GM23338 (cell line): Measurements from ENCODE around the gene KCNE5. TPM values are rescaled to one million over a fixed set of nuclear protein-coding genes. Genes with fewer than 3 reads are reported as not detected.

Source experiments
- ATAC-seq: fragments of 200-7000 bp; cut with Tn5 transposase; 3 replicates; pipeline ENCODE4 v1.9.1; 2020
- DNase-seq: peaks from one replicate; pipeline ENCODE4 v3.0.0-alpha.2; 2015; ENCODE audit warnings: low spot score
- H2AFZ ChIP-seq: fragments of 200-600 bp; sonication (generic); 2 replicates; pipeline ENCODE4 v1.8.0; 2016; ENCODE audit warnings: antibody characterized with exemption, mild to moderate bottlenecking, moderate library complexity
- H3F3A ChIP-seq: fragments of 200-600 bp; sonication (generic); replicated peaks from 2 replicates; pipeline ENCODE4 v1.8.0; 2017; ENCODE audit warnings: antibody characterized with exemption, mixed run types, low read depth
- H3K27ac ChIP-seq: fragments of 200-600 bp; sonication (generic); 2 replicates; pipeline ENCODE4 v1.6.1; 2016; ENCODE audit warnings: low read depth
- H3K27me3 ChIP-seq: fragments of 200-600 bp; sonication (generic); 2 replicates; pipeline ENCODE4 v1.8.0; 2016; ENCODE audit warnings: mild to moderate bottlenecking, mixed run types, moderate library complexity; ENCODE audit not compliant: insufficient read depth
- H3K36me3 ChIP-seq: fragments of 200-600 bp; sonication (generic); 2 replicates; pipeline ENCODE4 v1.8.0; 2016; ENCODE audit warnings: mild to moderate bottlenecking; ENCODE audit not compliant: insufficient read depth
- H3K4me1 ChIP-seq: fragments of 200-600 bp; sonication (generic); 2 replicates; pipeline ENCODE4 v1.8.0; 2016; ENCODE audit warnings: mild to moderate bottlenecking, moderate library complexity; ENCODE audit not compliant: insufficient read depth
- H3K4me2 ChIP-seq: fragments of 200-600 bp; sonication (generic); 2 replicates; pipeline ENCODE4 v1.7.1; 2017; ENCODE audit warnings: mixed run types
- H3K4me3 ChIP-seq: fragments of 200-600 bp; sonication (generic); 2 replicates; pipeline ENCODE4 v1.6.1; 2016; ENCODE audit warnings: mixed run types
- H3K79me2 ChIP-seq: fragments of 200-600 bp; sonication (generic); replicated peaks from 2 replicates; pipeline ENCODE4 v1.8.0; 2017; ENCODE audit warnings: mild to moderate bottlenecking; ENCODE audit not compliant: insufficient read depth
- H3K9me2 ChIP-seq: fragments of 200-600 bp; sonication (generic); 2 replicates; pipeline ENCODE4 v1.8.0; 2017; ENCODE audit not compliant: insufficient read depth
- H4K20me1 ChIP-seq: fragments of 200-600 bp; sonication (generic); replicated peaks from 2 replicates; pipeline ENCODE4 v1.8.0; 2017; ENCODE audit warnings: mild to moderate bottlenecking; ENCODE audit not compliant: insufficient read depth
- H3K27ac Mint-ChIP-seq: 2 replicates; pipeline ENCODE4 v1.8.0; 2020; ENCODE audit warnings: inconsistent platforms, mild to moderate bottlenecking, moderate library complexity, mixed read lengths
- H3K27me3 Mint-ChIP-seq: 3 replicates; pipeline ENCODE4 v1.8.0; 2022; ENCODE audit warnings: low read depth, mild to moderate bottlenecking, moderate library complexity, mixed read lengths, inconsistent platforms; ENCODE audit not compliant: insufficient read depth, poor library complexity
- H3K36me3 Mint-ChIP-seq: 3 replicates; pipeline ENCODE4 v1.8.0; 2021; ENCODE audit warnings: low read depth, mild to moderate bottlenecking, inconsistent platforms, moderate library complexity, mixed read lengths
- H3K4me1 Mint-ChIP-seq: 3 replicates; pipeline ENCODE4 v1.8.0; 2020; ENCODE audit warnings: mild to moderate bottlenecking, inconsistent platforms, mixed read lengths
- H3K4me3 Mint-ChIP-seq: 3 replicates; pipeline ENCODE4 v1.8.0; 2021; ENCODE audit warnings: moderate library complexity, mild to moderate bottlenecking, inconsistent platforms, mixed read lengths
- H3K9me3 Mint-ChIP-seq: 3 replicates; pipeline ENCODE4 v1.8.0; 2020; ENCODE audit warnings: moderate library complexity, mild to moderate bottlenecking, inconsistent platforms, mixed read lengths
- CREB1 ChIP-seq: fragments of 250-450 bp; sonication (Bioruptor Pico); IDR thresholded peaks from 2 replicates; pipeline ENCODE4 v1.5.0; 2020; ENCODE audit warnings: low read depth, mild to moderate bottlenecking, moderate library complexity
- EZH2 ChIP-seq: fragments of 200-600 bp; sonication (generic); IDR thresholded peaks from one replicate; pipeline ENCODE4 v1.8.0; 2017; ENCODE audit warnings: antibody characterized with exemption, mild to moderate bottlenecking, low read depth; ENCODE audit not compliant: unreplicated experiment
- EZH2phosphoT487 ChIP-seq: fragments of 200-600 bp; sonication (generic); IDR thresholded peaks from one replicate; pipeline ENCODE4 v1.8.1; 2018; ENCODE audit warnings: antibody characterized with exemption; ENCODE audit not compliant: unreplicated experiment
- JUNB ChIP-seq: IDR thresholded peaks from one replicate; pipeline ENCODE4 v1.6.1; 2016; ENCODE audit warnings: antibody characterized with exemption; ENCODE audit not compliant: unreplicated experiment
- NANOG ChIP-seq: IDR thresholded peaks from 2 replicates; pipeline ENCODE4 v1.6.1; 2016; ENCODE audit warnings: antibody characterized with exemption, borderline replicate concordance
- POLR2AphosphoS5 ChIP-seq: IDR thresholded peaks from 2 replicates; pipeline ENCODE4 v1.6.1; 2016; ENCODE audit warnings: antibody characterized with exemption, low read depth
- STAT1 ChIP-seq: IDR thresholded peaks from one replicate; pipeline ENCODE4 v1.6.1; 2016; ENCODE audit warnings: antibody characterized with exemption; ENCODE audit not compliant: unreplicated experiment
- ZNF114 ChIP-seq: fragments of 250-450 bp; sonication (Bioruptor Pico); IDR thresholded peaks from 2 replicates; pipeline ENCODE4 v1.5.0; 2020; ENCODE audit warnings: mild to moderate bottlenecking, moderate library complexity
- ZNF331 ChIP-seq: fragments of 250-450 bp; sonication (Bioruptor Pico); IDR thresholded peaks from 2 replicates; pipeline ENCODE4 v1.5.0; 2020; ENCODE audit warnings: low read depth, mild to moderate bottlenecking, moderate library complexity
- polyA plus RNA-seq: library from polyadenylated mRNA; unstranded; fragments of >200 nt; fragmentation: Nextera tagmentation; extraction: Ambion mirVana; gene quantifications from 2 replicates; pipeline ENCODE4 v1.2.1, GENCODE V29; 2016
- total RNA-seq: library from RNA; depleted of rRNA; stranded (reverse); fragments of >200 nt; shearing (Covaris generic); gene quantifications from 2 replicates; pipeline ENCODE4 v1.2.3, GENCODE V29; 2014
- TF ChIP-seq, protein P1 (sequence below): fragments of 250-450 bp; sonication (Bioruptor Pico); IDR thresholded peaks from 2 replicates; pipeline ENCODE4 v1.5.0; 2020; ENCODE audit warnings: mild to moderate bottlenecking, moderate library complexity
- TF ChIP-seq, protein P2 (sequence below): IDR thresholded peaks from 2 replicates; pipeline ENCODE4 v1.6.1; 2016; ENCODE audit warnings: antibody characterized with exemption
- TF ChIP-seq, protein P3 (sequence below): IDR thresholded peaks from one replicate; pipeline ENCODE4 v1.6.1; 2018; ENCODE audit warnings: antibody characterized with exemption; ENCODE audit not compliant: unreplicated experiment
- TF ChIP-seq, protein P4 (sequence below), 2 experiments: fragments of 200-600 bp in 1 of 2; sonication (generic) in 1 of 2; conservative IDR thresholded peaks; 2 replicates each; pipeline versions ENCODE4 v1.5.1 to v1.6.1; 2016 to 2017; ENCODE audit warnings: antibody characterized with exemption in 2 of 2, low read depth in 2 of 2, mild to moderate bottlenecking in 2 of 2, moderate library complexity in 1 of 2

The KCNE5 gene
- total and polyA plus RNA-seq, 2 experiments from 2014 or later = 4.1 to 5.1 TPM

DNA sequence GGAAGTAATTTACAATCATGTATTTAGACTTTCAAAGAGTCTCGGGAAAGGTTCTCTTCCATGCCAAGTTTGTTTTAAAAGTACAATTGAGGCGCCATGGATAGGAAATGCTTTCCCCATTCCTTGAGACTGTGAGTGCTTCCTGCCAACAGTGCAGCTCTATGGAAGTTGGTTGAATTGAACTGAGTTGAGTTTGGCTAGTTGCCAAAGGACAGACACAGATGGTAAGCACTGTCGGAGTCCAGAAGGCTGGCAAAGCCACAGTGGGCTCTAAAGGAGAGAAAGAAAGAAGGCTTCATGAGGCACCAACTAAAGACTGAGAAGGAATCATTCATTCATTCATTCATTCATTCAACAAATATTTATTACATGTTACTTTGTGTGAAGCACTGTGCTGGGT, 4.3 kb upstream of the KCNE5 start:
- Mint-ChIP-seq H3K27me3 (peaks cover 1% of the 10 kb centered on the region), H3K9me3 (peaks cover 6% of the 10 kb centered on the region), H3K36me3 (peaks cover 4% of the 10 kb centered on the region; the same call in 2 of the 3 replicates), H3K4me3 (no peak overlapping the region), H3K27ac (no peak overlapping the region), H3K4me1 (0 out of 3 replicates have a peak, but pooled peaks cover under 1% of the 10 kb centered on the region)
- Histone ChIP-seq H3K36me3 (no peaks in the 10 kb centered on the region), H4K20me1 (no peaks in the 10 kb centered on the region), H3K27ac (no peak overlapping the region), H3K4me1 (no peaks in the 10 kb centered on the region), H2AFZ (no peak overlapping the region), H3F3A (no peaks in the 10 kb centered on the region), H3K79me2 (no peaks in the 10 kb centered on the region), H3K9me2 (no peaks in the 10 kb centered on the region), H3K27me3 (no peaks in the 10 kb centered on the region), H3K4me3 (no peak overlapping the region), H3K4me2 (no peak overlapping the region)
- ATAC-seq (no peak), DNase-seq (no peak)
- TF ChIP-seq, protein P1, sequence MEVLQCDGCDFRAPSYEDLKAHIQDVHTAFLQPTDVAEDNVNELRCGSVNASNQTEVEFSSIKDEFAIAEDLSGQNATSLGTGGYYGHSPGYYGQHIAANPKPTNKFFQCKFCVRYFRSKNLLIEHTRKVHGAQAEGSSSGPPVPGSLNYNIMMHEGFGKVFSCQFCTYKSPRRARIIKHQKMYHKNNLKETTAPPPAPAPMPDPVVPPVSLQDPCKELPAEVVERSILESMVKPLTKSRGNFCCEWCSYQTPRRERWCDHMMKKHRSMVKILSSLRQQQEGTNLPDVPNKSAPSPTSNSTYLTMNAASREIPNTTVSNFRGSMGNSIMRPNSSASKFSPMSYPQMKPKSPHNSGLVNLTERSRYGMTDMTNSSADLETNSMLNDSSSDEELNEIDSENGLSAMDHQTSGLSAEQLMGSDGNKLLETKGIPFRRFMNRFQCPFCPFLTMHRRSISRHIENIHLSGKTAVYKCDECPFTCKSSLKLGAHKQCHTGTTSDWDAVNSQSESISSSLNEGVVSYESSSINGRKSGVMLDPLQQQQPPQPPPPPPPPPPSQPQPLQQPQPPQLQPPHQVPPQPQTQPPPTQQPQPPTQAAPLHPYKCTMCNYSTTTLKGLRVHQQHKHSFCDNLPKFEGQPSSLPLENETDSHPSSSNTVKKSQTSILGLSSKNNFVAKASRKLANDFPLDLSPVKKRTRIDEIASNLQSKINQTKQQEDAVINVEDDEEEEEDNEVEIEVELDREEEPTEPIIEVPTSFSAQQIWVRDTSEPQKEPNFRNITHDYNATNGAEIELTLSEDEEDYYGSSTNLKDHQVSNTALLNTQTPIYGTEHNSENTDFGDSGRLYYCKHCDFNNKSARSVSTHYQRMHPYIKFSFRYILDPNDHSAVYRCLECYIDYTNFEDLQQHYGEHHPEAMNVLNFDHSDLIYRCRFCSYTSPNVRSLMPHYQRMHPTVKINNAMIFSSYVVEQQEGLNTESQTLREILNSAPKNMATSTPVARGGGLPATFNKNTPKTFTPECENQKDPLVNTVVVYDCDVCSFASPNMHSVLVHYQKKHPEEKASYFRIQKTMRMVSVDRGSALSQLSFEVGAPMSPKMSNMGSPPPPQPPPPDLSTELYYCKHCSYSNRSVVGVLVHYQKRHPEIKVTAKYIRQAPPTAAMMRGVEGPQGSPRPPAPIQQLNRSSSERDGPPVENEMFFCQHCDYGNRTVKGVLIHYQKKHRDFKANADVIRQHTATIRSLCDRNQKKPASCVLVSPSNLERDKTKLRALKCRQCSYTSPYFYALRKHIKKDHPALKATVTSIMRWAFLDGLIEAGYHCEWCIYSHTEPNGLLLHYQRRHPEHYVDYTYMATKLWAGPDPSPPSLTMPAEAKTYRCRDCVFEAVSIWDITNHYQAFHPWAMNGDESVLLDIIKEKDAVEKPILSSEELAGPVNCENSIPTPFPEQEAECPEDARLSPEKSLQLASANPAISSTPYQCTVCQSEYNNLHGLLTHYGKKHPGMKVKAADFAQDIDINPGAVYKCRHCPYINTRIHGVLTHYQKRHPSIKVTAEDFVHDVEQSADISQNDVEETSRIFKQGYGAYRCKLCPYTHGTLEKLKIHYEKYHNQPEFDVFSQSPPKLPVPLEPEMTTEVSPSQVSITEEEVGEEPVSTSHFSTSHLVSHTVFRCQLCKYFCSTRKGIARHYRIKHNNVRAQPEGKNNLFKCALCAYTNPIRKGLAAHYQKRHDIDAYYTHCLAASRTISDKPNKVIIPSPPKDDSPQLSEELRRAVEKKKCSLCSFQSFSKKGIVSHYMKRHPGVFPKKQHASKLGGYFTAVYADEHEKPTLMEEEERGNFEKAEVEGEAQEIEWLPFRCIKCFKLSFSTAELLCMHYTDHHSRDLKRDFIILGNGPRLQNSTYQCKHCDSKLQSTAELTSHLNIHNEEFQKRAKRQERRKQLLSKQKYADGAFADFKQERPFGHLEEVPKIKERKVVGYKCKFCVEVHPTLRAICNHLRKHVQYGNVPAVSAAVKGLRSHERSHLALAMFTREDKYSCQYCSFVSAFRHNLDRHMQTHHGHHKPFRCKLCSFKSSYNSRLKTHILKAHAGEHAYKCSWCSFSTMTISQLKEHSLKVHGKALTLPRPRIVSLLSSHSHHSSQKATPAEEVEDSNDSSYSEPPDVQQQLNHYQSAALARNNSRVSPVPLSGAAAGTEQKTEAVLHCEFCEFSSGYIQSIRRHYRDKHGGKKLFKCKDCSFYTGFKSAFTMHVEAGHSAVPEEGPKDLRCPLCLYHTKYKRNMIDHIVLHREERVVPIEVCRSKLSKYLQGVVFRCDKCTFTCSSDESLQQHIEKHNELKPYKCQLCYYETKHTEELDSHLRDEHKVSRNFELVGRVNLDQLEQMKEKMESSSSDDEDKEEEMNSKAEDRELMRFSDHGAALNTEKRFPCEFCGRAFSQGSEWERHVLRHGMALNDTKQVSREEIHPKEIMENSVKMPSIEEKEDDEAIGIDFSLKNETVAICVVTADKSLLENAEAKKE (CRISPR knock-in tag) = no peak
- no peak for TF ChIP-seq STAT1
- no peak for TF ChIP-seq POLR2AphosphoS5
- no peak for TF ChIP-seq EZH2
- TF ChIP-seq NANOG = no peak
- TF ChIP-seq, protein P2, sequence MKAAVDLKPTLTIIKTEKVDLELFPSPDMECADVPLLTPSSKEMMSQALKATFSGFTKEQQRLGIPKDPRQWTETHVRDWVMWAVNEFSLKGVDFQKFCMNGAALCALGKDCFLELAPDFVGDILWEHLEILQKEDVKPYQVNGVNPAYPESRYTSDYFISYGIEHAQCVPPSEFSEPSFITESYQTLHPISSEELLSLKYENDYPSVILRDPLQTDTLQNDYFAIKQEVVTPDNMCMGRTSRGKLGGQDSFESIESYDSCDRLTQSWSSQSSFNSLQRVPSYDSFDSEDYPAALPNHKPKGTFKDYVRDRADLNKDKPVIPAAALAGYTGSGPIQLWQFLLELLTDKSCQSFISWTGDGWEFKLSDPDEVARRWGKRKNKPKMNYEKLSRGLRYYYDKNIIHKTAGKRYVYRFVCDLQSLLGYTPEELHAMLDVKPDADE = no peak
- no peak for TF ChIP-seq EZH2phosphoT487
- TF ChIP-seq, protein P3, sequence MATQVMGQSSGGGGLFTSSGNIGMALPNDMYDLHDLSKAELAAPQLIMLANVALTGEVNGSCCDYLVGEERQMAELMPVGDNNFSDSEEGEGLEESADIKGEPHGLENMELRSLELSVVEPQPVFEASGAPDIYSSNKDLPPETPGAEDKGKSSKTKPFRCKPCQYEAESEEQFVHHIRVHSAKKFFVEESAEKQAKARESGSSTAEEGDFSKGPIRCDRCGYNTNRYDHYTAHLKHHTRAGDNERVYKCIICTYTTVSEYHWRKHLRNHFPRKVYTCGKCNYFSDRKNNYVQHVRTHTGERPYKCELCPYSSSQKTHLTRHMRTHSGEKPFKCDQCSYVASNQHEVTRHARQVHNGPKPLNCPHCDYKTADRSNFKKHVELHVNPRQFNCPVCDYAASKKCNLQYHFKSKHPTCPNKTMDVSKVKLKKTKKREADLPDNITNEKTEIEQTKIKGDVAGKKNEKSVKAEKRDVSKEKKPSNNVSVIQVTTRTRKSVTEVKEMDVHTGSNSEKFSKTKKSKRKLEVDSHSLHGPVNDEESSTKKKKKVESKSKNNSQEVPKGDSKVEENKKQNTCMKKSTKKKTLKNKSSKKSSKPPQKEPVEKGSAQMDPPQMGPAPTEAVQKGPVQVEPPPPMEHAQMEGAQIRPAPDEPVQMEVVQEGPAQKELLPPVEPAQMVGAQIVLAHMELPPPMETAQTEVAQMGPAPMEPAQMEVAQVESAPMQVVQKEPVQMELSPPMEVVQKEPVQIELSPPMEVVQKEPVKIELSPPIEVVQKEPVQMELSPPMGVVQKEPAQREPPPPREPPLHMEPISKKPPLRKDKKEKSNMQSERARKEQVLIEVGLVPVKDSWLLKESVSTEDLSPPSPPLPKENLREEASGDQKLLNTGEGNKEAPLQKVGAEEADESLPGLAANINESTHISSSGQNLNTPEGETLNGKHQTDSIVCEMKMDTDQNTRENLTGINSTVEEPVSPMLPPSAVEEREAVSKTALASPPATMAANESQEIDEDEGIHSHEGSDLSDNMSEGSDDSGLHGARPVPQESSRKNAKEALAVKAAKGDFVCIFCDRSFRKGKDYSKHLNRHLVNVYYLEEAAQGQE = no peak
- no peak for TF ChIP-seq ZNF114 (CRISPR knock-in tag)
- TF ChIP-seq, protein P4, sequence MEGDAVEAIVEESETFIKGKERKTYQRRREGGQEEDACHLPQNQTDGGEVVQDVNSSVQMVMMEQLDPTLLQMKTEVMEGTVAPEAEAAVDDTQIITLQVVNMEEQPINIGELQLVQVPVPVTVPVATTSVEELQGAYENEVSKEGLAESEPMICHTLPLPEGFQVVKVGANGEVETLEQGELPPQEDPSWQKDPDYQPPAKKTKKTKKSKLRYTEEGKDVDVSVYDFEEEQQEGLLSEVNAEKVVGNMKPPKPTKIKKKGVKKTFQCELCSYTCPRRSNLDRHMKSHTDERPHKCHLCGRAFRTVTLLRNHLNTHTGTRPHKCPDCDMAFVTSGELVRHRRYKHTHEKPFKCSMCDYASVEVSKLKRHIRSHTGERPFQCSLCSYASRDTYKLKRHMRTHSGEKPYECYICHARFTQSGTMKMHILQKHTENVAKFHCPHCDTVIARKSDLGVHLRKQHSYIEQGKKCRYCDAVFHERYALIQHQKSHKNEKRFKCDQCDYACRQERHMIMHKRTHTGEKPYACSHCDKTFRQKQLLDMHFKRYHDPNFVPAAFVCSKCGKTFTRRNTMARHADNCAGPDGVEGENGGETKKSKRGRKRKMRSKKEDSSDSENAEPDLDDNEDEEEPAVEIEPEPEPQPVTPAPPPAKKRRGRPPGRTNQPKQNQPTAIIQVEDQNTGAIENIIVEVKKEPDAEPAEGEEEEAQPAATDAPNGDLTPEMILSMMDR (conservative IDR thresholded peaks at IDR 0.05; ENCODE audit: low read depth in 2 of 2) = no peak
- TF ChIP-seq CREB1 = no peak
- TF ChIP-seq ZNF331 = no peak
- no peak for TF ChIP-seq JUNB
